AG10803 (cell line): ENCODE measurements around the gene CYP19A1.

Experiments used
- DNase-seq: peaks from one replicate; pipeline ENCODE4 v3.0.0; 2010; ENCODE audit warnings: low read depth
- H3K4me3 ChIP-seq: 2 replicates; pipeline ENCODE4 v1.5.1; 2011; ENCODE audit warnings: mild to moderate bottlenecking, low read length, control low read depth
- TF ChIP-seq, protein P1 (sequence below): conservative IDR thresholded peaks from 2 replicates; pipeline ENCODE4 v1.5.1; 2011; ENCODE audit warnings: mild to moderate bottlenecking, low read length, control low read depth, inconsistent platforms

The CYP19A1 gene

DNA sequence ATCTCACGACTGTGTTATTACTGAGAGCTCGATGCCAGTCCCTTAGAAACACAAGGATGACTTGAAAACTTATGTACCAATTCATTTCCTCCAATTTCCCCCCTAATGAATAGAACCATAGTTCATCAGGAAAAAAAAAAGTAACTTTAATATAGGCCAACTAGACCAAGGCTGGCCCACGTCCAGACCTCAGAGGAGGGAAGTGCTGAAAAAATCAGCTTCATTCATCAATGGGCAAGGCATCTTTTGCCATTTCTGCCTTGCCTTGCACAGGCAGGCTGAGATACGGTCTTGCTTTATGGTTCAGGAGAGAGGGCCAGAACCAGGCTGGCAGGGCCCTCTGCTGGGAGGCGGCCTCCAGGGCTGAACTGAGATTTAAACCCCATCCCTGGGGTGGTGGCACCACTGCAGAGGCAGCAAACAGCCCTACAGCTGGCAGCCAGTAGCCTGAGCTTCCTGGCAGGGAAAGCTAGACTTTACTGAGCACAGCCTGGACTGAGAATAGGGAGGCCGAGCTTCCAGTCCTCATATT, 139.6 kb downstream of the CYP19A1 start:
- peak; percentile 33 for DNase-seq
- TF ChIP-seq, protein P1, sequence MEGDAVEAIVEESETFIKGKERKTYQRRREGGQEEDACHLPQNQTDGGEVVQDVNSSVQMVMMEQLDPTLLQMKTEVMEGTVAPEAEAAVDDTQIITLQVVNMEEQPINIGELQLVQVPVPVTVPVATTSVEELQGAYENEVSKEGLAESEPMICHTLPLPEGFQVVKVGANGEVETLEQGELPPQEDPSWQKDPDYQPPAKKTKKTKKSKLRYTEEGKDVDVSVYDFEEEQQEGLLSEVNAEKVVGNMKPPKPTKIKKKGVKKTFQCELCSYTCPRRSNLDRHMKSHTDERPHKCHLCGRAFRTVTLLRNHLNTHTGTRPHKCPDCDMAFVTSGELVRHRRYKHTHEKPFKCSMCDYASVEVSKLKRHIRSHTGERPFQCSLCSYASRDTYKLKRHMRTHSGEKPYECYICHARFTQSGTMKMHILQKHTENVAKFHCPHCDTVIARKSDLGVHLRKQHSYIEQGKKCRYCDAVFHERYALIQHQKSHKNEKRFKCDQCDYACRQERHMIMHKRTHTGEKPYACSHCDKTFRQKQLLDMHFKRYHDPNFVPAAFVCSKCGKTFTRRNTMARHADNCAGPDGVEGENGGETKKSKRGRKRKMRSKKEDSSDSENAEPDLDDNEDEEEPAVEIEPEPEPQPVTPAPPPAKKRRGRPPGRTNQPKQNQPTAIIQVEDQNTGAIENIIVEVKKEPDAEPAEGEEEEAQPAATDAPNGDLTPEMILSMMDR: no peak
- no peak overlapping the region for H3K4me3 ChIP-seq

DNA sequence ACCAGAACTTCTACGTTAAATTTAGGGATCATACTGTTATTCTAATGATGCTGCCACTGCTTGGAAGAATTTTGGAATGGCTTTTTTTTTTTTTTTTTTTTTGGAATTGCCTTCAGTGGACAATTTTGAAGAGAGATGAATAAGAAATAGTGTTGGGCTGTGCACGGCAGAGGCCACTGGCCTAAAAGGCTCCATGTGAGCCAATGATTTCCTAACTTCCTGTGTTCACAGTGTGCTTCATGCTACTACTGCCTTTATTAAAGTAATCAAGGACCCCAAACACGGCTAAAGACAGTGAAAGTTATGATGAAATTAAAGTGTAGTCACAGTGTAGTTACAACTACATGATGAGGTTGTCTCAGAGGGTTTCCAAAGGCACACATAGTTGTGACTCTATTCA, 142.9 kb downstream of the CYP19A1 start:
- peak; percentile 22 for DNase-seq
- TF ChIP-seq, protein P1: no peak
- no peak overlapping the region for H3K4me3 ChIP-seq

DNA sequence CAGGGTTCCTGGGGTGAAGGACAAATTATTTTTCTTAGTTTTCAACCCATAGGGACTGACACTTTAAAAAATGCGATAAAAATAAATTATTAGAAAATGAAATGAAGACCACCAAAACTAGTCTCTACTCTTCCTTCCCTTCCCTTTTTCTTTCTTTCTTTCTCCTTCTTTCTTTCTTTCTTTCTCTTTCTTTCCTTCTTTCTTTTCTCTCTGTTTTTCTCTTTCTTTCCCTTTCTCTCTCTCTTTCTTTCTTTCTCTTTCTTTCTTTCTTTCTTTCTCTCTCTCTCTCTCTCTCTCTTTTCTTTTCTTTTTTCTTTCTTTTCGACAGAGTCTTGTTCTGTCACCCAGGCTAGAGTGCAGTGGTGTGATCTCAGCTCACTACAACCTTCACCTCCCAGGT, 144.4 kb downstream of the CYP19A1 start:
- no peak for DNase-seq
- TF ChIP-seq, protein P1: no peak
- H3K4me3 ChIP-seq: no peak overlapping the region

DNA sequence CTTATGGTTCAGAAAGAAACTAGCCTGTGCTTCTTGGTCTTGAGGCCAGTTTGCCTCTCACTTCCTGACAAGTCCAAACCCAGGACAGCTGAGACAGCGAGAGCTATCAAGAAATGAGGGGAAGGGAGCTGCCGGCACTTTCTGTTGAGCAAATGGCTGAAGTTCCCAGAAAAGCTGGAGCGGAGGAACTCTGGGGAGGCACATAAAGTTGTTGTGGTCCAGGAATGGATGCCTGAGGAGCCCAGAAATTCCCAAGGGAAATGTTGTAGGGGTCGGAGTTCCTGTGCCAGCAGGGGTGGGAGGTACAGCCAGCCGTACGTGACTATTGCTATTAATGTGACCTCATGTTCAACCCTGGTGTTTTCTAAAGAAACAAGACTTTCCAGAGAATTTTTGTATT, 144.9 kb downstream of the CYP19A1 start:
- no peak overlapping the region for H3K4me3 ChIP-seq
- TF ChIP-seq, protein P1: no peak

DNA sequence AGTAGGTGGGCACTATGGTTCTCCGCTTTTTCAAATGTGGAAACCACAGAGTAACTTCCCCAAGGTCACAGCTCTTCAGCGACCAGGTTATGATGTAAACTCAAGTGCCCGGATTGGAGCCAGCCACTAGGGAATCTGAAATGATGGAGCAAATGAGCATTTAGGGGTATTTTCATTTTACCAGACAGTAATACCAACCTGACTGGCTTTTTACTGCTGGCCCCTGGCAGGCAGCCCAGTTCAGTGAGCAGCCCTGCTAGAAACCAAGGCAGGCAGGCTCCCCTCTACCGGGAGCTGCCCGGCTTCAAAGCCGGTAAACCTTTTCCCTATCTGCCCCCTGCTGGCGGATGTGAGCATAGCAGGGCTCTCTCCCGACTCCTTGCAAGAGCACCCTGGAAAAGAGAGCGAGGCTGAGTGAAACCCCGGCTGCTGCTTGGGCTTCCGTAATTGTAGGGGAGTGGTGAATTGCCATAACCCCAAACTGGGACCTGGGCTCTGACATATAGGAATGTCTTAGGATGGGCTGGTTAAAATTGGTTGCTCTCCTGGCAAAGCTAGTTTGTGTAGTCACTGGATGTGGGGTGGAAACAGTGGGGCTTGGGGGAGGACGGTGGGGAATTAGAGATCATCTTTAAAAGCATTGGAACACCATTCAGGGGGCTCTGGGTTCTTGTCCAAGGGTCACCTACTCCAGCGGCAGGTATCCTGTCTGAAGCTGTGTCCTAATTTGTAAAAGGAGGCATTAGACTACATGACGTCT, 145.7 kb downstream of the CYP19A1 start:
- peak; percentile 78 for DNase-seq
- TF ChIP-seq, protein P1: peak; percentile 87
- no peak overlapping the region for H3K4me3 ChIP-seq

More for the DNA sequence above, 144.9 kb downstream of the CYP19A1 start:
- DNase-seq: peak; percentile 22

DNA sequence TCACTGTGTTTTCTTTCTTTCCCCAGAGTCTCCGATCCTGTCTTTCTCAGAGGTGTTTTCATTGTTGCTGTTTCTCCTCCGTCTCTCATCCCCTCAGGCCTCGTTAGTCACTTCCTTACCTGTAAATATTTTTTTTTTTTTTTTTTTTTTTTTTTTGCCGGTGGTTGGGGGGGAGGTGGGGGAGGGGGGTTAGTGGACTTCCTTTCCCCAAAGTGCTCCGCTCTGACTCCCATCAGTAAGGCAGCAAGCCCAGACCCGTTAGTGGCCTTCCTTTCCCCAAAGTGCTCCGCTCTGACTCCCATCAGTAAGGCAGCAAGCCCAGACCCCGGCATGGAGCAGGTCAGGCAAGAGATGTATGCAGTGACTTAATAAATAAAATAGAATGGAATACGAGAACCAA, 146.6 kb downstream of the CYP19A1 start:
- DNase-seq: no peak
- H3K4me3 ChIP-seq: no peak overlapping the region
- TF ChIP-seq, protein P1: no peak

DNA sequence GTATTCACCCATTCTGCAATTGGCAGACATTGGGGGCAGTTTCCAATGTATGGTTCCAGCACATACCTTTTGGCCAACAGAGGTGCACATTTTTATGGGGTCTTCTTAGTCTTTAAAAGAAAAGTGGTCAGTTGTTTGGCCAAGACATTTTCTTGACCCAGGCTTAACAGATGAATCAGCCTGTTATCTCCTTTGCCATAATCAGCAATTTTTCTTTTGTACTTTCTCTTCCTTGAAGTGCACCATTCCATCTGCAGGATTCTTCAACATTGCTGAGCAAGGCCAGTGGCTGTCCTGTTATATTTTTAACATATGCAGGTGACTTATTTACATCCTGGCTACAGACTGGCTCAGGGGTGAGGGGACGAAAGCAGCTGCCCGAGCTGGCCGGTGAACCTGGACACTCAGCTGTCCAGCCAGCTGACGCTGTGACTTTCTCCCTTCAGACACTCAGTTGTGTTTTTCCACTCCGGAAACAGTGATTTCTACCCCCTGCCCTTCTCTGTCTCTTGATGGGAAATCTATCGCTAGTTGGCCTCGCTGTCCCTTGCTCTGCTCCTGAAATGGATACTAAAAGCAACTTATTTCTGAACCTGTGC, 147.2 kb downstream of the CYP19A1 start:
- H3K4me3 ChIP-seq: no peak overlapping the region
- DNase-seq: no peak
- TF ChIP-seq, protein P1: no peak
